ENCODE measurements around the gene FYB1. TPM values are rescaled to one million over a fixed set of nuclear protein-coding genes. Genes with fewer than 3 reads are reported as not detected.

Gene FYB1
- total RNA-seq, 1 experiment from 2014 or later, result 0.52 TPM

GRCh38 chr5:39130716-39131115, 88.6 kb downstream of the FYB1 start (continued):
- TF ChIP-seq, protein P1, sequence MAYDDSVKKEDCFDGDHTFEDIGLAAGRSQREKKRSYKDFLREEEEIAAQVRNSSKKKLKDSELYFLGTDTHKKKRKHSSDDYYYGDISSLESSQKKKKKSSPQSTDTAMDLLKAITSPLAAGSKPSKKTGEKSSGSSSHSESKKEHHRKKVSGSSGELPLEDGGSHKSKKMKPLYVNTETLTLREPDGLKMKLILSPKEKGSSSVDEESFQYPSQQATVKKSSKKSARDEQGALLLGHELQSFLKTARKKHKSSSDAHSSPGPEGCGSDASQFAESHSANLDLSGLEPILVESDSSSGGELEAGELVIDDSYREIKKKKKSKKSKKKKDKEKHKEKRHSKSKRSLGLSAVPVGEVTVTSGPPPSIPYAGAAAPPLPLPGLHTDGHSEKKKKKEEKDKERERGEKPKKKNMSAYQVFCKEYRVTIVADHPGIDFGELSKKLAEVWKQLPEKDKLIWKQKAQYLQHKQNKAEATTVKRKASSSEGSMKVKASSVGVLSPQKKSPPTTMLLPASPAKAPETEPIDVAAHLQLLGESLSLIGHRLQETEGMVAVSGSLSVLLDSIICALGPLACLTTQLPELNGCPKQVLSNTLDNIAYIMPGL (CRISPR knock-in tag; IDR thresholded peaks at IDR 0.05), result no peak
- TF ChIP-seq NR3C1 (CRISPR knock-in tag; conservative IDR thresholded peaks at IDR 0.05; ENCODE audit: low read depth), result no peak

- TF ChIP-seq ZBTB21 (CRISPR knock-in tag; IDR thresholded peaks at IDR 0.05; ENCODE audit: borderline replicate concordance), result no peak
- TF ChIP-seq, protein P2, sequence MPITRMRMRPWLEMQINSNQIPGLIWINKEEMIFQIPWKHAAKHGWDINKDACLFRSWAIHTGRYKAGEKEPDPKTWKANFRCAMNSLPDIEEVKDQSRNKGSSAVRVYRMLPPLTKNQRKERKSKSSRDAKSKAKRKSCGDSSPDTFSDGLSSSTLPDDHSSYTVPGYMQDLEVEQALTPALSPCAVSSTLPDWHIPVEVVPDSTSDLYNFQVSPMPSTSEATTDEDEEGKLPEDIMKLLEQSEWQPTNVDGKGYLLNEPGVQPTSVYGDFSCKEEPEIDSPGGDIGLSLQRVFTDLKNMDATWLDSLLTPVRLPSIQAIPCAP (CRISPR knock-in tag; IDR thresholded peaks at IDR 0.05), result no peak
- no peak for TF ChIP-seq ATF6 (CRISPR knock-in tag; IDR thresholded peaks at IDR 0.05)
- no peak for TF ChIP-seq JUN (CRISPR knock-in tag; IDR thresholded peaks at IDR 0.05)
- no peak for TF ChIP-seq ZNF532 (CRISPR knock-in tag; IDR thresholded peaks at IDR 0.05; ENCODE audit: borderline replicate concordance)
- no peak for TF ChIP-seq FOXJ3 (CRISPR knock-in tag; IDR thresholded peaks at IDR 0.05; ENCODE audit: borderline replicate concordance)
- no peak for TF ChIP-seq TP53 (CRISPR knock-in tag; IDR thresholded peaks at IDR 0.05)
- no peak for TF ChIP-seq ZNF512 (CRISPR knock-in tag; IDR thresholded peaks at IDR 0.05; ENCODE audit: borderline replicate concordance)
- CTCF ChIA-PET, result interaction anchor here (1.4 kb wide), 1 partner anchor 41 kb away, joined by 3 read pairs; no protein-coding TSS in a partner anchor
- no peak for ATAC-seq
- Mint-ChIP-seq H3K4me3 (no peak overlapping the region), H3K36me3 (no peaks in the 10 kb centered on the region), H3K27me3 (ENCODE audit: low read depth) (no peaks in the 10 kb centered on the region), H3K27ac (no peak overlapping the region), H3K9me3 (no peaks in the 10 kb centered on the region), H3K4me1 (no peaks in the 10 kb centered on the region)
- no peak for DNase-seq (ENCODE audit: low spot score)
- POLR2A ChIA-PET, result no interaction called here
Observed at GRCh38 chr5:39121922-39122321, 97.4 kb downstream of the FYB1 start.

GRCh38 chr5:39121315-39121714, 98.0 kb downstream of the FYB1 start:
- ATAC-seq (no peak), DNase-seq (ENCODE audit: low spot score) (no peak)
- Mint-ChIP-seq H3K27me3 (ENCODE audit: low read depth) (no peaks in the 10 kb centered on the region), H3K4me3 (no peak overlapping the region), H3K4me1 (no peaks in the 10 kb centered on the region), H3K27ac (no peak overlapping the region), H3K9me3 (no peaks in the 10 kb centered on the region), H3K36me3 (no peaks in the 10 kb centered on the region)
- ChIA-PET POLR2A (no interaction called here), CTCF (interaction anchor here (1.4 kb wide), 1 partner anchor 40 kb away, joined by 3 read pairs; no protein-coding TSS in a partner anchor)
- TF ChIP-seq E2F1 (CRISPR knock-in tag; IDR thresholded peaks at IDR 0.05) (no peak), E2F4 (CRISPR knock-in tag; IDR thresholded peaks at IDR 0.05; ENCODE audit: borderline replicate concordance, low read depth) (no peak), NR3C1 (CRISPR knock-in tag; conservative IDR thresholded peaks at IDR 0.05; ENCODE audit: low read depth) (no peak)
- TF ChIP-seq, protein P3, sequence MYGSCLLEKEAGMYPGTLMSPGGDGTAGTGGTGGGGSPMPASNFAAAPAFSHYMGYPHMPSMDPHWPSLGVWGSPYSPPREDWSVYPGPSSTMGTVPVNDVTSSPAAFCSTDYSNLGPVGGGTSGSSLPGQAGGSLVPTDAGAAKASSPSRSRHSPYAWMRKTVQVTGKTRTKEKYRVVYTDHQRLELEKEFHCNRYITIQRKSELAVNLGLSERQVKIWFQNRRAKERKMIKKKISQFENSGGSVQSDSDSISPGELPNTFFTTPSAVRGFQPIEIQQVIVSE (CRISPR knock-in tag; IDR thresholded peaks at IDR 0.05; ENCODE audit: borderline replicate concordance), result no peak
- TF ChIP-seq, protein P1 (CRISPR knock-in tag; IDR thresholded peaks at IDR 0.05), result no peak

All from WTC11 (cell line).